ENCODE results near the gene CDHR4.
A peak's percentile ranks its signal among the peaks of the same experiment; 100 is the strongest.

CDHR4 gene

GRCh38 chr3:49806850-49807249 lies 7.2 kb upstream of the CDHR4 start:
- DNase-seq (ENCODE audit: low spot score): no peak
- no peak for TF ChIP-seq CTCF (IDR thresholded peaks at IDR 0.05; ENCODE audit: extremely low read depth, missing control alignments)

DNA sequence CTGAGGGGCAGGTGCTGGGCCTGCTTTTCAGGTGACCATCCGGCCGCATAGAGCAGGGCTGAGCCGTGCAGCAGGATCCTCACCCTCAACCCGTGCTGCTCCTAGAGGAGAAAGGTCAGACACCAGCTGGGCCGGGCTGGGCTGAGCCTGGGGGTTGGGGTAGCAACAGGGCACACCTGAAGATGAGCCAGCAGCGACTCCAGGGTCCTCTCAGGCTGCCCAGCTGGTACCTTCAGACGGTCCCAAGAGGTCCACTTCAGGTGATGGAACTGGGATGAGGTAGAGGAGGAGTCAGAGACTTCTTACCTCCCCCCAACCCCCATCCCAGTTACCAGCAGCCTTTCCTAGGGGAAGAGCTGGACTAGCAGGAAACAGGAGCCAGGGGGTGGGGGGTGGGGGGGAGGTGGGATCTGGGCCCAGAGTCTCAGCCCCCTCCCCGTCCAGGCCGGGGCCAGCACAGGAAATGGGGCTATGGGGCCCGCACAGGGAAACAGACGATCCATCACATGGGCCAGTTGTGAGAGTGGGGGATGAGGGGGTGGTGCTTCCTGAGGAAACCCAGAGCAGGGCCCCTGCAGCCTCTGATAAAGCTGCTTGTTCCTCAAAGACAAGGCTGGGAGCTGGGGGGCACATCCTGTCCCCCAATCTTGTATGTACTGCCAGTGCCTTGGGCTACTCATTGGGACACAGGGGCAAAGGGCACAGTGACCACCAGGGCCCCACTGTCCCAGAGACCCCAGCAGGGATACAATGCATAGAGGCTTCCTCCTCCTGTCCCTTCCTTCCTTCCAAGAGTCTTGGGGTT lies 6.4 kb upstream of the CDHR4 start:
- peak; percentile 64 for DNase-seq (ENCODE audit: low spot score)
- no peak for TF ChIP-seq CTCF (IDR thresholded peaks at IDR 0.05; ENCODE audit: extremely low read depth, missing control alignments)

GRCh38 chr3:49805367-49805782 lies 5.7 kb upstream of the CDHR4 start:
- no peak for TF ChIP-seq CTCF (IDR thresholded peaks at IDR 0.05; ENCODE audit: extremely low read depth, missing control alignments)
- peak; percentile 48 for DNase-seq (ENCODE audit: low spot score)

DNA sequence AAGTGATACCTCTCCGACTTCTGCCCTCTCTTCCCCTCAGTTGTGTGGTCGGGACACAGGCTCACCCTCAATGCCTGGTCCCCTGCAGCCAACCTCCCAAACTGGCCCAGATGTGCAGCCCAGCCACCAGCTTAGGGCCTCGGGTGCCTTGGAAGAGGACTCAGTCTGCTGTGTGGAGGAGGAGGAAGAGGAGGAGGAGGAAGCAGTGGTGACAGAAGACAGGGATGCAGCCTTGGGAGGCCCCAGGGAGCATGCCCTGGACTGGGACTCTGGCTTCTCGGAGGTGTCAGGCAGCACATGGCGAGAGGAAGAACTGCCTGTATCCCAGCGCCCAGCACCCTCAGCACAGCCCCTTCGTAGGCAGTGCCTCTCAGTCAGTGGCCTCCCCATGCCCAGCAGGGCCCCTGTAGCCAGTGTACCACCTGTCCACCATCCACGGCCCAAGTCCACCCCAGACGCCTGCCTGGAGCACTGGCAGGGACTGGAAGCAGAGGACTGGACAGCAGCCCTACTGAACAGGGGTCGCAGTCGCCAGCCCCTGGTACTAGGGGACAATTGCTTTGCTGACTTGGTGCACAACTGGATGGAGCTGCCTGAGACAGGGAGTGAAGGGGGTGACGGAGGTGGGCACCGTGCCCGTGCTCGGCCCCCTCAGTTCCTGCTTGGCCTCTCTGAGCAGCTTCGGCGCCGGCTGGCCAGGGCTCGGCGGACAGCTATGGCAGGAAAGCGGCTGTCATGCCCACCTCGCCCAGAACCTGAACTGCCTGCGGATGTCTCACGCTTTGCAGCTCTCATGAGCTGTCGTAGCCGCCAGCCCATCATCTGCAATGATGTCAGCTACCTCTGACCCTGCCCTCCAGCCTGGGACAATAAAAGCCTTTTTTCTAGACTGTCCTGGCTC lies 4.7 kb upstream of the CDHR4 start:
- no peak for DNase-seq (ENCODE audit: low spot score)
- TF ChIP-seq CTCF (IDR thresholded peaks at IDR 0.05; ENCODE audit: extremely low read depth, missing control alignments): no peak

DNA sequence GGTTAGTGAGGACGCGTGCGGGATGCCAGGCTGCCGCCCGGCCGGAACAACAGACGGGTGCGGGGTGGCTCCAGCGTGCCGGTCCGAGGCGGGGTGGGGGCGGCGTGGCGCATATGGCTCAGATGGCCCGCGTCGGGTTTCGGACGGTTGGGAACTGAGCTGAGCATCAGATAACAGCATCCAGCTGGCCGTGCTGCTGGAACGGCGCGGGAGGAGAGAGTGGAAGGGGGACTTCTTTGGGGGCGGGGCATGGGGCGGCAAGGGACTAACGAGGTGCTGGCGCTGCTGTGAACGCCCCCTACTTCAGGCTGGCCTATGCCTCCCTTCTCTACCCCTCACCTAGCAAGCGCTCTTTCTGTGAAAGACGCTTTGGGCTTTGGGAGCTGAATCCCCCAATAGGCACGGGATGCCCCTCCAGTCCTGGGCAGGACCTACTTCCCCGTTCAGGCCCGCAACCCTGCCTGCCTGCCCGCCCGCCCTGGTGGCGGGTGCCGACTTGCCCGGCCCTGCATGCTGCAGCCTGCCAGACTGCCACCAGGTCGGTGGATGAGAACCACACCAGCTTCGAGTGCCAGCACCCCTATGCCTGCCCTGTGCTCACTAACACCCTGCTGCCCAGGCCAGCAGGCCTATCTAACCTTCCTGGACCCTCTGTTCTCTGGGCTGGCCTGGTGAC lies 3.9 kb upstream of the CDHR4 start:
- TF ChIP-seq CTCF (IDR thresholded peaks at IDR 0.05; ENCODE audit: extremely low read depth, missing control alignments): no peak
- peak; percentile 45 for DNase-seq (ENCODE audit: low spot score)

DNA sequence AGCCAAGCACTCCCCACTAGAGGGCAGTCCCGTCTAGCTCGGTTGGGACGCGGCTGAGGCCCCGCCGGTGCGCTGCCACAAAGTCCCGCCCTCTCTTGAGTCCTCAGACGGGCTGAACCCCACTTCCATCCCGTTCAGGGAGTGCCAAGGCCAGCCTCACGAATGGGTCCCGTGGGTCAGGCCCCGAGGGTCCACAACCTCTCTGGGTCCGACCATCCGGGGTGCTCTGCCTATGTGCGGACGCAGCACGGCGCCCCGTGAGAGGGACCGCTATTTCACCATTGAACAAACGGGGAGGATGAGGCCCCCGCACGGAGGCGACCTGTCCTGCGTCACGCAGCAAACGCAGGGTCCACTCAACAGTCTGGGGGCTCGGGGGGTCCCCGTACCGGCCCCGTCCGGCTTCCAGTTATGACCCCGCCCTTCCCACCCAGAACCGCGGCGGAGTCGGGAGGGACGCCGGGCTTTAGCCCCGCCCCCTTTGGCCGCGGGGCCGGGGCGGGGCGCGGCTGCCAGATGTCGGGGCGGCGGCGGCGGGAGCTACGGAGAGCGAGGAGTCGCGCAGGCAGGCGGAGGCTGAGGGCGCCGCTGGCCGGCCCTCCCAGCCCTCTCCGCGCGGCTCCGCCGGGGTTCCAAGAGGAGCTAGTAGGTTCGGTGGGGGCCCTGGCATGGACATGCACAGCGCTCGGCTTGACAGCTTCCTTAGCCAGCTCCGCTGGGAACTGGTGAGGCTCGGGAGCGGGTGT lies 3.2 kb upstream of the CDHR4 start, which contains the start of gene INKA1:
Gene INKA1 (plus strand): TSS at position 543 of the 746 bp plus-strand sequence. CDS start 132 bp downstream, at position 675.
- peak; percentile 93 for DNase-seq (ENCODE audit: low spot score)
- no peak for TF ChIP-seq CTCF (IDR thresholded peaks at IDR 0.05; ENCODE audit: extremely low read depth, missing control alignments)

All from GM20000 (cell line).